GM19351 (cell line): ENCODE data around the gene PCDHGA11.
A peak's percentile ranks its signal among the peaks of the same experiment; 100 is the strongest.
"Not testable (repeated sequence)": the region's sequence is repeated elsewhere in the genome, so short reads cannot be mapped to it uniquely, and the experiment has no call there.

Source experiments
- ATAC-seq: cut with Tn5 transposase; IDR thresholded peaks from one replicate; pipeline ENCODE4 v1.9.1; 2021; ENCODE audit warnings: mild to moderate bottlenecking, moderate library complexity; ENCODE audit not compliant: unreplicated experiment

Gene PCDHGA11

GRCh38 chr5:141420855-141421488 is at the start of gene PCDHGA11:
PCDHGA11 (plus strand) TSS chr5:141421051; CDS start chr5:141421228, 177 bp downstream.
- ATAC-seq = peak; percentile 43

GRCh38 chr5:141371572-141372475 is 49.0 kb upstream of the PCDHGA11 start:
- ATAC-seq = no peak

GRCh38 chr5:141373673-141374317 is 47.1 kb upstream of the PCDHGA11 start, which contains the start of gene PCDHGA6:
PCDHGA6 (plus strand) TSS chr5:141373891; CDS start chr5:141374084, 193 bp downstream.
- ATAC-seq = no peak

- no peak for ATAC-seq
Measured at GRCh38 chr5:141374627-141375026, 46.2 kb upstream of the PCDHGA11 start.

GRCh38 chr5:141375444-141376155 is 45.3 kb upstream of the PCDHGA11 start:
- not testable (repeated sequence) for ATAC-seq

- no peak for ATAC-seq
Measured at GRCh38 chr5:141382469-141383294, 38.2 kb upstream of the PCDHGA11 start, which contains the start of gene PCDHGA7. PCDHGA7 (plus strand) TSS chr5:141382742; CDS start chr5:141382900, 158 bp downstream.

- no peak for ATAC-seq
Measured at GRCh38 chr5:141383345-141383744, 37.5 kb upstream of the PCDHGA11 start.

- ATAC-seq = no peak
Measured at GRCh38 chr5:141384471-141385267, 36.2 kb upstream of the PCDHGA11 start.

GRCh38 chr5:141387557-141388311 is 33.1 kb upstream of the PCDHGA11 start, which contains the start of gene PCDHGB4:
PCDHGB4 (plus strand) TSS chr5:141387698; CDS start chr5:141387885, 187 bp downstream.
- peak; percentile 44 for ATAC-seq

GRCh38 chr5:141388661-141389060 is 32.2 kb upstream of the PCDHGA11 start:
- ATAC-seq = no peak

- ATAC-seq = no peak
Measured at GRCh38 chr5:141389153-141390042, 31.5 kb upstream of the PCDHGA11 start.

- ATAC-seq = no peak
Measured at GRCh38 chr5:141392429-141393198, 28.2 kb upstream of the PCDHGA11 start, which contains the start of gene PCDHGA8. PCDHGA8 (plus strand) TSS chr5:141392633; CDS start chr5:141392814, 181 bp downstream.

- no peak for ATAC-seq
Measured at GRCh38 chr5:141393267-141393666, 27.6 kb upstream of the PCDHGA11 start.

GRCh38 chr5:141394401-141395187 is 26.3 kb upstream of the PCDHGA11 start:
- ATAC-seq = not testable (repeated sequence)

GRCh38 chr5:141397756-141398551 is 22.9 kb upstream of the PCDHGA11 start, which contains the start of gene PCDHGB5:
PCDHGB5 (plus strand) TSS chr5:141397947; CDS start chr5:141398128, 181 bp downstream.
- peak; percentile 98 for ATAC-seq
